Progenitor cell of endocrine pancreas (in vitro differentiated cells): ENCODE data around the gene CCDC182. TPM values are rescaled to one million over a fixed set of nuclear protein-coding genes. Genes with fewer than 3 reads are reported as not detected.

Source experiments
- DNase-seq: peaks from one replicate; pipeline ENCODE4 v3.0.0; 2021; ENCODE audit warnings: low spot score; ENCODE audit not compliant: unreplicated experiment
- H3K27ac Mint-ChIP-seq: 2 replicates; pipeline ENCODE4 v1.8.0; 2021; ENCODE audit warnings: mild to moderate bottlenecking, moderate library complexity, mixed read lengths
- H3K27me3 Mint-ChIP-seq: 2 replicates; pipeline ENCODE4 v1.8.0; 2021; ENCODE audit warnings: mixed read lengths
- H3K36me3 Mint-ChIP-seq: 2 replicates; pipeline ENCODE4 v1.8.0; 2022; ENCODE audit warnings: mixed read lengths; ENCODE audit not compliant: insufficient read depth
- H3K4me1 Mint-ChIP-seq: 2 replicates; pipeline ENCODE4 v1.8.0; 2021; ENCODE audit warnings: low read depth, mixed read lengths
- H3K4me3 Mint-ChIP-seq: 2 replicates; pipeline ENCODE4 v1.8.0; 2021; ENCODE audit warnings: low read depth, mild to moderate bottlenecking, moderate library complexity, mixed read lengths
- H3K9me3 Mint-ChIP-seq: 2 replicates; pipeline ENCODE4 v1.8.0; 2021; ENCODE audit warnings: low read depth, mixed read lengths
- total RNA-seq: library from RNA; stranded (reverse); gene quantifications from 2 replicates; pipeline ENCODE4 v1.2.1, GENCODE V29; 2021
- TF ChIP-seq, protein P1 (sequence below): fragments of 200-600 bp; sonication (generic); IDR thresholded peaks from one replicate; pipeline ENCODE4 v1.5.0; 2021; ENCODE audit warnings: antibody characterized with exemption, mild to moderate bottlenecking; ENCODE audit not compliant: unreplicated experiment

The CCDC182 gene
- total RNA-seq, 1 donor from 2014 or later: not detected

DNA sequence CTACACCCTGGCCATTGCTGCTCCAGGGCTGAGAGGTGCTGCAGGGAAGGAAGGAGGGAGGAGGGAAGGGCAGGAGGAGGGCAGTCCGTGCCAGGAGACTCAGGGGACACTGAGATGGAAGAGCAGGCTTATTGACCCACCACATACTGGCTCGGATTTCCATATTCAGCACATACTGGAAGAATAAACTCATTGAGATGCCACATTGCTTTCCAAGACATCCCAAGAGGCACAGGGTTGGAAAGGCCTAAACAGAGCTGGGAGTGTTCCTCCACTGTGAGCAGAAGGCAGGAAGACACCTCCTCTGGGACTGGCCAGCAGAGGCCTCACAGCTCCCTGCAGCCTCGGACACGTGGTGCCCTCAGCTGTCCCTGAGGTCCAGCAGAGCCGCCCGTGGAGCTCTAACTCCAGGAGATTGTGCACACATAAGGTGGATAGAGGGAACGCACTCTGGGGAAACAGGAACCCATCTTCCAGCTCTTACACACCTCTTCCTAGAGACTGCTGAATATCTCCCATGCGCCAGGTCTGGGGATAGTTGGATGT, 17.4 kb downstream of the CCDC182 start:
- H3K27me3 Mint-ChIP-seq: peaks cover 75% of the 10 kb centered on the region

DNA sequence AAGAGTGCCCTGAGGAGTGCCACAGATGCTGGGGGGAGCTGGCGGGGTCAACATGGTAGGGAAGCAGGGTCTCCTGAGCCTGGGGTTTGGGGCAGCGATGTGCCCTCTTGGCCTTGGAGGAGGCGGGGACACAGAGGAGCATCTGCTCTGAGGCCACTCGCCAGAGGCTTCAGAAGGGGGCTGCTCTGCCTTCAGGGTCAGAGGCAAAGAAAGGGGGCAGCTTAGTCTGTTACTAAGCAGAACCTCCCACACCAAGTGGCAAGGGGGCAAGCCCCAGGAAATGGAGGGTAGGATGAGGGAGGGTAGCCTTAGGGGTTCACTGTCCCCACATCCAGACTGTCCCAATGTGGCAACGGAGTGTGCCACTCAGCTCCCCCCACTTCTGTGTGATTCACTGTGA, 18.3 kb downstream of the CCDC182 start:
- Mint-ChIP-seq H3K4me3 (no peak overlapping the region), H3K27ac (no peak overlapping the region), H3K4me1 (peaks cover 3% of the 10 kb centered on the region)

More for the DNA sequence above, 17.4 kb downstream of the CCDC182 start:
- peaks cover 3% of the 10 kb centered on the region for H3K4me1 Mint-ChIP-seq
- H3K4me3 Mint-ChIP-seq: no peak overlapping the region
- no peak for DNase-seq
- no peaks in the 10 kb centered on the region for H3K36me3 Mint-ChIP-seq
- H3K27ac Mint-ChIP-seq: no peak overlapping the region
- TF ChIP-seq, protein P1, sequence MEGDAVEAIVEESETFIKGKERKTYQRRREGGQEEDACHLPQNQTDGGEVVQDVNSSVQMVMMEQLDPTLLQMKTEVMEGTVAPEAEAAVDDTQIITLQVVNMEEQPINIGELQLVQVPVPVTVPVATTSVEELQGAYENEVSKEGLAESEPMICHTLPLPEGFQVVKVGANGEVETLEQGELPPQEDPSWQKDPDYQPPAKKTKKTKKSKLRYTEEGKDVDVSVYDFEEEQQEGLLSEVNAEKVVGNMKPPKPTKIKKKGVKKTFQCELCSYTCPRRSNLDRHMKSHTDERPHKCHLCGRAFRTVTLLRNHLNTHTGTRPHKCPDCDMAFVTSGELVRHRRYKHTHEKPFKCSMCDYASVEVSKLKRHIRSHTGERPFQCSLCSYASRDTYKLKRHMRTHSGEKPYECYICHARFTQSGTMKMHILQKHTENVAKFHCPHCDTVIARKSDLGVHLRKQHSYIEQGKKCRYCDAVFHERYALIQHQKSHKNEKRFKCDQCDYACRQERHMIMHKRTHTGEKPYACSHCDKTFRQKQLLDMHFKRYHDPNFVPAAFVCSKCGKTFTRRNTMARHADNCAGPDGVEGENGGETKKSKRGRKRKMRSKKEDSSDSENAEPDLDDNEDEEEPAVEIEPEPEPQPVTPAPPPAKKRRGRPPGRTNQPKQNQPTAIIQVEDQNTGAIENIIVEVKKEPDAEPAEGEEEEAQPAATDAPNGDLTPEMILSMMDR: no peak
- H3K9me3 Mint-ChIP-seq: no peaks in the 10 kb centered on the region

DNA sequence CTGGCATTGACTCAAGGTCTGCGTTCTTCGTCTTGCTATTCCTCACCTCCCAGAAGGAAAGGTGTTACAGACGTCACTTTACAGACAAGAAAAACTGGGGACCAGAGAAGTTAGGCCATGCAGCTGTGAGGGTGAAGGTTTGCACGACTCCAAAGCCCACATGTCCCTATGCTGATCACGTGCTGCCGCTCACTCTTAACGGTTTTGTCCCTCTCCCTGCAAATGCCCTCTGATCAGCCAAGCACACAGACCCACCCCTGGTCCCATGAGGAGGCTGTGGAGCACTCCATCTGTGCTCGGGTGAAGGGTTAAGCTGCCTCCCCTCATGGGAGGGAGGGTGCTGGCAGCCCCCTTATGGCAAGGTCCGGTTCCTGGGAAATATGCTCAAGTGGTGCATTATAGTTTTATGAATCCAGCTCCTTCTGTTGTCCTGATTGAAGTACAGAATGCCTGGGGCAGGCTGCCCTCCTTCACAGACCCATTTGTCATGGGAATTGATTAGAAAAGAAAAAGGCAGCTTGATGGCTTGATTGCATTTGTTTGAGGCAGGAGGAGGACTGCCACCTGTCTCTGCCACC, 18.8 kb downstream of the CCDC182 start:
- H3K36me3 Mint-ChIP-seq: no peaks in the 10 kb centered on the region
- TF ChIP-seq, protein P1: no peak
- no peak for DNase-seq
- no peak overlapping the region for H3K27ac Mint-ChIP-seq
- H3K4me1 Mint-ChIP-seq: peaks cover 3% of the 10 kb centered on the region
- H3K27me3 Mint-ChIP-seq: peaks cover 77% of the 10 kb centered on the region
- H3K9me3 Mint-ChIP-seq: no peaks in the 10 kb centered on the region
- H3K4me3 Mint-ChIP-seq: no peak overlapping the region

More for the DNA sequence above, 18.3 kb downstream of the CCDC182 start:
- H3K9me3 Mint-ChIP-seq: no peaks in the 10 kb centered on the region
- DNase-seq: no peak
- no peaks in the 10 kb centered on the region for H3K36me3 Mint-ChIP-seq
- TF ChIP-seq, protein P1: no peak
- peaks cover 79% of the 10 kb centered on the region for H3K27me3 Mint-ChIP-seq

DNA sequence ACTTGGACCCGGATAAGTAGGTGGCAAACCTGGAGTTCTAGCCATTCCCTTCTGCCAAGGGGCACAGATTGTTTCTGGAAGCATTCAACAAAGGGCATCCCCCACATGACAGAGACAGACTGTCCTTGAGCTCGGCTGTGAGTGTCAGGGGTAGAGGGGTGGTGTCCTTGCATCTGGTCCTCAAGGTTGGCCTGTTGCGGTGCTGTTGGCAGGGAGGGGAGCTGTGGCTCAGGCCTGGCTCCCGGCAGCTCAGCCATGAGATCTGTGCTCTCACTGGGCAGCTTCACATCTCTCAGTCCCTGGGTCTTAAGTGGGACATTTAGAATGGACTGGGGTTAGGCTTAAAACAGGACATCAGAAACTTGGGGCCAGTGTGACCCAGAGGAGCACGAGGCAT, 20.4 kb downstream of the CCDC182 start:
- H3K27ac Mint-ChIP-seq: no peak overlapping the region
- TF ChIP-seq, protein P1: no peak
- no peak overlapping the region for H3K4me3 Mint-ChIP-seq
- H3K4me1 Mint-ChIP-seq: peaks cover 3% of the 10 kb centered on the region
- peaks cover 74% of the 10 kb centered on the region for H3K27me3 Mint-ChIP-seq
- no peak for DNase-seq
- H3K9me3 Mint-ChIP-seq: no peaks in the 10 kb centered on the region
- no peaks in the 10 kb centered on the region for H3K36me3 Mint-ChIP-seq

DNA sequence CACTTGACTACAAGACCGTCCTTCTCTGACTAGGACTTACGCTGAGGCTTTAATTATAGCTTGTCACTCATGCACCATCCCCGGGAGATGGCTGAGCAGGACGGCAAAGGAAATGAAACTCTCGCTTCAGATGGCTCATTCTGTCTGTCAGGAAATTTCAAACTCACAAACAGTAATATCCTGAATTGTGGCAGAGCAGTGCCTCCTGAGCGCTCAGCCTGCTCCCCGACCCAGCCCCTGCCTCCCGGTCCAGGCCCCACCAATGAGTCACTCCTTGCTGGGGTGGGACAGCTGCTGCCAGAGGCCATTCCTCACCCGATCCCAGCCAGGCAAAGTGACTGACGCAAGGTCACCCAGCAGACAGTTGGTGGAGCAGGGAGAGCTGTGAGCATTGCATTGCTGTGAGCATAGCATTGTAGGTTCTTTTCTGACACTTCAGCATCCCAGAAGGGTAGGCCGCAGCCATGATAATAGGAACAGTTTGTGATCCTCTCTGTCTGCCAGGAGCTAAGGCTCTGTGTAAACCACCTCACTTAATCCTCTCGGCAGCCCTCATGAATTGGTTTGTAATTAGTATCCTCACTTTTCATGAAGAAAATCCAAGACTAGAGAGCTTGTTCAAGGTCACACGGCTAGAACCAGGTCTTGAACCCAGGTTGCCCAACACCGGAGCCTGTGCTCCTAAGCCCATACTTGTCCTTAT, 20.9 kb downstream of the CCDC182 start:
- no peaks in the 10 kb centered on the region for H3K9me3 Mint-ChIP-seq
- H3K36me3 Mint-ChIP-seq: no peaks in the 10 kb centered on the region
- H3K27me3 Mint-ChIP-seq: peaks cover 72% of the 10 kb centered on the region
- H3K4me3 Mint-ChIP-seq: no peak overlapping the region
- H3K4me1 Mint-ChIP-seq: peaks cover 3% of the 10 kb centered on the region
- no peak for DNase-seq
- no peak overlapping the region for H3K27ac Mint-ChIP-seq
- TF ChIP-seq, protein P1: no peak
